Endothelial cell of umbilical vein (primary cell): ENCODE measurements around the gene SCN10A. TPM values are rescaled to one million over a fixed set of nuclear protein-coding genes. Genes with fewer than 3 reads are reported as not detected.

Experiments used
- BruUV-seq: library from RNA; stranded (reverse); fragments of 400-500 nt; replicated peaks from 2 replicates; lab custom pipeline; 2021; lab: Mats Ljungman, UMichigan
- CTCF ChIA-PET: fragments of 300-600, 350-600 bp; sonication (Branson Sonifier 250); formaldehyde crosslinking; loops from one replicate; lab custom pipeline; 2021; ENCODE audit warnings: antibody characterized with exemption, inconsistent platforms; lab: Charles Lee
- POLR2A ChIA-PET: fragments of 300-600, 350-600 bp; sonication (Branson Sonifier 250); formaldehyde crosslinking; loops from one replicate; lab custom pipeline; 2021; ENCODE audit warnings: antibody characterized with exemption, inconsistent platforms; lab: Charles Lee
- DNase-seq: peaks from one replicate; pipeline ENCODE4 v3.0.0-alpha.2; 2011; ENCODE audit warnings: low read depth, low spot score
- FAIRE-seq: peaks from 2 replicates; lab custom pipeline; 2011; peaks lifted over from hg19 to GRCh38; lab: Jason Lieb, UNC
- H2AFZ ChIP-seq: 2 replicates; pipeline ENCODE4 v1.6.0; 2012; ENCODE audit warnings: low read depth, low read length, control low read depth, inconsistent platforms
- H3K27ac ChIP-seq: 2 replicates; pipeline ENCODE4 v1.5.1; 2011; ENCODE audit warnings: low read depth, mild to moderate bottlenecking, control low read depth, low read length, moderate library complexity; ENCODE audit not compliant: insufficient read depth
- H3K27me3 ChIP-seq, 2 experiments: 2 replicates each; pipeline versions ENCODE4 v1.6.0 to v1.6.1; 2011; ENCODE audit warnings: low read length in 2 of 2, mixed read lengths in 1 of 2; ENCODE audit not compliant: control insufficient read depth in 2 of 2, insufficient read depth in 2 of 2
- H3K36me3 ChIP-seq, 2 experiments: 2 replicates in 1 of 2; 3 replicates in 1 of 2; pipeline ENCODE4 v1.5.1; 2011; ENCODE audit warnings: low read length in 2 of 2, mild to moderate bottlenecking in 1 of 2, moderate library complexity in 1 of 2; ENCODE audit not compliant: control insufficient read depth in 2 of 2, insufficient read depth in 2 of 2; ENCODE audit errors: extremely low read depth in 1 of 2
- H3K4me1 ChIP-seq: 3 replicates; pipeline ENCODE4 v1.5.1; 2011; ENCODE audit warnings: mild to moderate bottlenecking, low read length; ENCODE audit not compliant: control insufficient read depth, insufficient read depth; ENCODE audit errors: extremely low read depth
- H3K4me2 ChIP-seq: 2 replicates; pipeline ENCODE4 v1.6.1; 2011; ENCODE audit warnings: low read length, control low read depth, mixed read lengths; ENCODE audit not compliant: insufficient read depth
- H3K4me3 ChIP-seq, 3 experiments: fragments of 200-600 bp in 1 of 3; sonication (generic), shearing (Covaris generic) in 1 of 3; replicated peaks in 1 of 3; 2 replicates each; pipeline ENCODE4 v1.5.1; 2011 to 2016; ENCODE audit warnings: control low read depth in 3 of 3, low read length in 3 of 3, mild to moderate bottlenecking in 2 of 3, inconsistent platforms in 1 of 3, low read depth in 1 of 3, moderate library complexity in 1 of 3; ENCODE audit not compliant: insufficient read depth in 1 of 3
- H3K79me2 ChIP-seq: 2 replicates; pipeline ENCODE4 v1.6.0; 2012; ENCODE audit warnings: low read length, inconsistent platforms; ENCODE audit not compliant: control insufficient read depth, insufficient read depth
- H3K9ac ChIP-seq: replicated peaks from 2 replicates; pipeline ENCODE3; 2011; ENCODE audit warnings: low read length, control low read depth; ENCODE audit not compliant: insufficient read depth; ENCODE audit errors: extremely low read depth
- H3K9me1 ChIP-seq: replicated peaks from 3 replicates; pipeline ENCODE4 v1.6.0; 2011; ENCODE audit warnings: mild to moderate bottlenecking, low read length; ENCODE audit not compliant: control insufficient read depth, insufficient read depth; ENCODE audit errors: extremely low read depth
- H3K9me3 ChIP-seq: replicated peaks from 2 replicates; pipeline ENCODE4 v1.5.1; 2012; ENCODE audit warnings: low read length, inconsistent platforms; ENCODE audit not compliant: control insufficient read depth, insufficient read depth
- H4K20me1 ChIP-seq: replicated peaks from 2 replicates; pipeline ENCODE3; 2011; ENCODE audit warnings: mild to moderate bottlenecking, low read length; ENCODE audit not compliant: control insufficient read depth, insufficient read depth; ENCODE audit errors: extremely low read depth
- EZH2 ChIP-seq: IDR thresholded peaks from 2 replicates; pipeline ENCODE4 v1.6.1; 2012; ENCODE audit warnings: borderline replicate concordance, low read depth, mild to moderate bottlenecking, moderate library complexity, low read length, inconsistent platforms; ENCODE audit not compliant: severe bottlenecking
- JUN ChIP-seq: IDR thresholded peaks from 2 replicates; pipeline ENCODE4 v1.6.1; 2011; ENCODE audit warnings: borderline replicate concordance, low read depth; ENCODE audit not compliant: insufficient read length, insufficient read depth
- POLR2A ChIP-seq: IDR thresholded peaks from 2 replicates; pipeline ENCODE4 v1.6.1; 2012; ENCODE audit warnings: low read depth, mild to moderate bottlenecking, control low read depth, low read length
- POLR2AphosphoS5 ChIP-seq: IDR thresholded peaks from 2 replicates; pipeline ENCODE4 v1.6.1; 2012; ENCODE audit warnings: low read depth, mild to moderate bottlenecking, control low read depth, low read length, moderate library complexity; ENCODE audit not compliant: insufficient read depth
- dilution Hi-C: fragments of 300-500 bp; cut with MboI; formaldehyde crosslinking; loops from one replicate; pipeline ENCODE4 v1.15.0; 2019; ENCODE audit warnings: low sequenced_read_pairs; ENCODE audit not compliant: extremely low pct_ligation_motif_present
- intact Hi-C: fragments of 100-400 bp; cut with micrococcal nuclease; formaldehyde crosslinking; loops from one replicate; pipeline ENCODE4 v1.10.0; 2022
- polyA plus RNA-seq, 4 experiments: library from polyadenylated mRNA; depleted of rRNA in 3 of 4; stranded (reverse) in 3 of 4; unstranded in 1 of 4; fragments of >200 nt; gene quantifications; 2 replicates each; pipeline versions ENCODE4 v1.2.1 to v1.2.3, GENCODE V29; 2011 to 2012; ENCODE audit warnings: missing spikeins in 1 of 4
- total RNA-seq: library from RNA; stranded (reverse); gene quantifications from 2 replicates; pipeline ENCODE4 v1.2.3, GENCODE V29; 2021

SCN10A gene
- total and polyA plus RNA-seq, 2 donors (not counting 3 experiments of a cell fraction or from before 2014, with no cell fraction given) = 0.07 TPM; not detected in 1

- Histone ChIP-seq H3K79me2 (no peaks in the 10 kb centered on the region), H3K9ac (no peak overlapping the region), H4K20me1 (peaks cover 2% of the 10 kb centered on the region), H3K4me2 (no peak overlapping the region), H3K27ac (no peak overlapping the region), H3K4me3 (no peak overlapping the region), H3K4me1 (no peaks in the 10 kb centered on the region), H2AFZ (no peak overlapping the region), H3K36me3 (no peaks in the 10 kb centered on the region), H3K9me3 (no peaks in the 10 kb centered on the region), H3K27me3 (peaks cover 0 to 14% of the 10 kb centered on the region in 2 experiments), H3K9me1 (no peaks in the 10 kb centered on the region)
- dilution Hi-C loops (no loop called here), intact Hi-C loops (no loop called here)
- POLR2A ChIA-PET = interaction anchor here (0.5 kb wide), 1 partner anchor 297 kb away, joined by 3 read pairs; no protein-coding TSS in a partner anchor
- no peak for DNase-seq
- CTCF ChIA-PET = interaction anchor here (1.0 to 2.4 kb wide), 6 partner anchors 11 to 226 kb away, joined by 3 to 19 read pairs (median 6); partner anchors contain the start of gene SCN10A
- FAIRE-seq = no peak
- no TSS peak for BruUV-seq
- TF ChIP-seq JUN = no peak
- TF ChIP-seq EZH2 = no peak
These were observed 11.0 kb downstream of the SCN10A start for GRCh38 chr3:38805004-38805403.

DNA sequence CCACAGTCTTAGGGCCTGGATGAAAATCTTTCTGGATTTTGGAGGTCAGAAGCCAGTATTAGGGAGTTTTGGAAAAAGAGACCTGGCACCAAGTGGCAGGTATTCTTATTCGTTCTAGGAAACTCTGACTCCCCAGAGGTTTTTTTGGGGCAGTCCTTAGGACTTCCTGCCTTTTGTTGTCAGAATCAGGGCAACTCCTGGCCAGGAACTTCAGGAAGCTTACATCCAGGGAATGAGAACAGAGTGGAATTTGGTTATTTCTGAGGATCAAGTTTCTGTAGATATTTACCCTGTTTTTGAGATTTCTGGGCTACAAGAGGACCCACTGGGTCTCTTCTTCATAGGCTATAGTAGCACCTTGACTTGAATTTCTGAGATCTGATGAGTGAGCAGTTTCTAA lies 15.5 kb downstream of the SCN10A start:
- TF ChIP-seq POLR2A (no peak), POLR2AphosphoS5 (no peak)
- Histone ChIP-seq H3K27me3 (peaks cover 6 to 28% of the 10 kb centered on the region in 2 experiments), H4K20me1 (no peaks in the 10 kb centered on the region), H3K4me1 (no peaks in the 10 kb centered on the region), H3K27ac (no peak overlapping the region), H3K79me2 (no peaks in the 10 kb centered on the region), H3K36me3 (no peaks in the 10 kb centered on the region), H3K9me1 (no peaks in the 10 kb centered on the region), H3K4me3 (no peak overlapping the region), H3K9me3 (no peaks in the 10 kb centered on the region), H3K4me2 (no peak overlapping the region), H2AFZ (no peak overlapping the region), H3K9ac (no peak overlapping the region)
- BruUV-seq = no TSS peak
- FAIRE-seq (no peak), DNase-seq (no peak)
- ChIA-PET CTCF (no interaction called here), POLR2A (no interaction called here)
- intact Hi-C loops (no loop called here), dilution Hi-C loops (no loop called here)
